CD4-positive, alpha-beta T cell treated with Interleukin-1 beta for 1 hour (primary cell): ENCODE data around the gene ARHGAP10.
"Not testable (repeated sequence)": the region's sequence is repeated elsewhere in the genome, so short reads cannot be mapped to it uniquely, and the experiment has no call there.

Experiments used
- DNase-seq, 2 donors: peaks; one replicate each; pipeline ENCODE4 v3.0.0-alpha.2; 2020 to 2022

The ARHGAP10 gene

DNA sequence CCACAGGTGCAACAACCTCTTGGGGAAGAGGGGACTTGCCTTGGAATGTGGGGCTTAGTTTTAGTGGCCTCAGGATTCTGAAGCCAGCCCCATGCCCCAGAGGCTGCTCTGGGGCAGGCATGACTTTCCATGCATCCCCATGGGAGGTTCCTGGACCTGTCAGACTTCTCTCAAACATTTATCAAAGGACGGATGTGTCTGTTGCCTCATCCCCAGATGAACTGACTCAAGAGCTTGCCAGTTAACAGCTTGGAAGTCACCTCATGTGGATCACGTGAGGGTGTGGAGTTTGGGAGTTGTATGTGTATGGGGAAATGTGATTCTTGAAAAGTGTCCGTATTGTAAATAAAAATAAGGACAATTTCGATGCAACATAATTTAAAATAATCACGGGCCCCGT lies 341.5 kb downstream of the ARHGAP10 start:
- DNase-seq = no peak

DNA sequence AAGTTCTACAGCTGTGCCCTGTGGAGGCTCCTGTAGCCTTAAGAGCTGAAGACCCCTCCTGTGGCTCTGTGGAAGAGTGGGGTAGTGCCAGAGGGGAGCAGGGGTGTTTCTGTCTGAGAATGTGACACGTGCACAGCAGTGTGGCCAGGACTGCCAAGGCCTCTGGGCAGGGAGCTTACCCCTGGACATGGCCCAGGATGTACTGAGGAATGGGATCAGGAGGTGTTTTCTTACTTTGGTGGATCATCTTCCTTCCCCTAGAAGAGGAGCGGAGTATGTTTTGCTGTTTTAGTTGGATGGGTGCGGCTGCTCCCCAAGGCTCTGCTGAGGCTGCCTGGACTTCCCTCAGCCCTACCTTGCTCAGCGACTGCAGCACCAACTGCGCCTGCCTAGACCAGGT lies 342.6 kb downstream of the ARHGAP10 start:
- DNase-seq = no peak

- no peak for DNase-seq
Observed at GRCh38 chr4:148075438-148075837, 343.6 kb downstream of the ARHGAP10 start.

GRCh38 chr4:148076964-148077363 lies 345.1 kb downstream of the ARHGAP10 start:
- DNase-seq = no peak

DNA sequence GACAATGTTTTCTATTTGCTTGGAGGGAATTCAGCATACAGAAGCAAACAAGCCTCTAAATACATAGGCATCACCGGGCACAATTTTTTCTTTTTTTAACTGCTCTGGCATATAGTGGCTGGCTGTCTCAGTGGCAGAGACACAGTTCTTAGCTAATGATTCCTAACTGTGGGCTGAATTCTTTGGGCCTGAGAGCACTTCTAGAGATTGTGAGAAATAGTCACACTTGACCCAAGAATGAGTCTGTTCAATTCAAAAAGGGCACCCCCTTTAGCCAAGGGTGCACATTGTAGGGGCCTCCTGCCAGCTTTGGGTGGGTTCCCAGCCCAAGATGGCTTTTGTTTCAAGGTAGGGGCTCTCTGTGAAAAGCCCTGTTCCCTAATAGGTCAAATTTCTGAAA lies 345.7 kb downstream of the ARHGAP10 start:
- DNase-seq = no peak

- DNase-seq = no peak
Observed at GRCh38 chr4:148078061-148078460, 346.2 kb downstream of the ARHGAP10 start.

- no peak for DNase-seq
Observed at GRCh38 chr4:148079961-148080360, 348.1 kb downstream of the ARHGAP10 start.

- DNase-seq = no peak
Observed at GRCh38 chr4:148081267-148081666, 349.4 kb downstream of the ARHGAP10 start.

DNA sequence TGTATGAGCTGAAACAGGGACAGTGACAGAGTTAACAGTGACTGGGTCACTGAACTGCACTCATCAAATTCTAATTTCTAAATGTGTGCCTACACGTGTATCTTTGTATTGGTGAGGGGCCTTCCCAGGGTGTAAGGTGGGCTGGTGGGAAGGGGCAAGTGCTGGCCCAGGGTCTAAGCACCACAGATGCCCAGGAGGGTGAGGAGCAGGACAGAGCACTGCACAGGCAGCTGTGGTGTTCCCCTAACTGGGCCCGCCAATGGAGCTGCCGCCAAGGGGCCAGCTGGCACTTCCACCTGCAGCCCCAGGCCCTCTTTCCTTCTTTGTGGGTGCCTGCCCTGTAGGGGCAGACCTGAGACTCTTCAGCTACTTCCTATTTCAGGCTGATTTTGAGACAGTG lies 349.9 kb downstream of the ARHGAP10 start:
- no peak for DNase-seq

GRCh38 chr4:148083073-148083472 lies 351.2 kb downstream of the ARHGAP10 start:
- DNase-seq = not testable (repeated sequence)

DNA sequence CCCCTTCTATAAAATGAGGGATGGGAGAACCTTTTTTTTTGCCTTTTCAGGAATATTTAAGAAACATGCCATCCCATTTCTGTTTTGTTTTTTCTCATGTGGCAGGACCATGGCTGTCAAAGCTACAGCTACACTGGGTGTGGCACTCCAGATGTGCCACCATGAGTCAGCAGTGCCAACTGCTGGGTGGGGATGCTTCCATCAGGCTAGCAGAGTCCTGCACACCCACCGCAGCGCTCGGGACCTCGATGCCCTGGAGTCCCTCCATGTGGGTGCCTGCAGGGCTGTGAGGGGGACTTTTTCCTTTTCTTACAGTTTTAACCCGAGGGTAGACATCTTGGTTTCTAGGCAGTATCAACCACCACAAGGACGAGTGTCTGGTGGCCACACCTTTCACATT lies 357.7 kb downstream of the ARHGAP10 start:
- no peak for DNase-seq

- DNase-seq = no peak
Observed at GRCh38 chr4:148090029-148090428, 358.1 kb downstream of the ARHGAP10 start.

GRCh38 chr4:148090503-148091476 lies 358.9 kb downstream of the ARHGAP10 start:
- DNase-seq = no peak

GRCh38 chr4:148091896-148092295 lies 360.0 kb downstream of the ARHGAP10 start:
- DNase-seq = no peak

- no peak for DNase-seq
Observed at GRCh38 chr4:148092316-148093014, 360.6 kb downstream of the ARHGAP10 start.

DNA sequence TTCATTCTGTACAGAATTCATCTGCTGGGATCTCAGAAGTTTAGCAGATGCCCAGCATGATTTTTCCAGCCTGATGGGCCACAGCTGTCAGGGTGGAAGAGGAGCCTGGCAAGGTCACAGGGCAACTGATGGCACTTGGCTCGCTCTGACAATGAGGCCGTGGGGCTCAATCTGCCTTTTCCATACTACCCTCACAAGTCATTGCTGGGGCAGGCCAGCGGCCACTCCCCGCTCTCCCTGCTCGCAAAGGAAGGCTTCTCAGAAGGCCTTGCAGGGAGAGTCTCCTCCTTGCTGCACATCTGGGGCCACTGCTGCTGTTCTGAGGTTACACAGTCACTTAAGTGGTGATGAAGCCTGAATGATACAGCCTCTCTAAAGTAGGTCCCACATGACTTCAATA lies 361.2 kb downstream of the ARHGAP10 start:
- no peak for DNase-seq

DNA sequence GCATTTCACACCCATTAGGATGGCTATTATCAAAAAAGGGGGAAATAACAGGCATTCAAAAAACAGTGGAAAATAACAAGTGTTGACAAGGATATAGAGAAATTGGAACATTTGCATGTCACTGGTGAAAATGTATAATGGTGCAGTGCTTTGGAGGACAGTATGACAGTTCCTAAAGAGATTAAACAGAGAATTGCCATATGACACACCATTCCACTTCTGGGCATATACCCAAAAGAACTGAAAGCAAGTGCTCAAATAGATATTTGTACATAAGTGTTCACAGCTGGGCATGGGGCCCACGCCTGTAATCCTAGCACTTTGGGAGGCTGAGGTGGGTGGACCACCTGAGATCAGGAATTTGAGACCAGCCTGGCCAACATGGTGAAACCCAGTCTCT lies 362.3 kb downstream of the ARHGAP10 start:
- DNase-seq = no peak

- no peak for DNase-seq
Observed at GRCh38 chr4:148095346-148095923, 363.5 kb downstream of the ARHGAP10 start.

GRCh38 chr4:148097801-148098200 lies 365.9 kb downstream of the ARHGAP10 start:
- DNase-seq = no peak

DNA sequence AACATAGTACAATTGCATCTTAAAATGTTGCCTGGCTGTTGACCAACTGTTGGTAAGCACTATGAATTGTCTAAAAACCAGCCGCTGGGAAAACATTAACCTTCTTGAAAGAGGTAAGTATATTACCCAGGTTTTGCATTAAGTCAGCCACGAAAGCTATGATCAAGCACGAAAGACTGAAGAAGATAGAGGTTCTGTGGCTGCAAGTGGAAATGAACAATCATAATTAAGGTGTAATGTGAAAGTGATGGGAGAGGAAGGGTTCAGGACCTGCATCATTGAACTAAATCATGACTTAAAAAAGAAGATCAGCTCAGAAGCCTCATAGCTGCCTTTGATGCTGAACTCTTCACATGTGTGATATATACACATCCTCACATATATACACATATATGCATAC lies 369.3 kb downstream of the ARHGAP10 start:
- no peak for DNase-seq

- DNase-seq = no peak
Observed at GRCh38 chr4:148101790-148102189, 369.9 kb downstream of the ARHGAP10 start.

DNA sequence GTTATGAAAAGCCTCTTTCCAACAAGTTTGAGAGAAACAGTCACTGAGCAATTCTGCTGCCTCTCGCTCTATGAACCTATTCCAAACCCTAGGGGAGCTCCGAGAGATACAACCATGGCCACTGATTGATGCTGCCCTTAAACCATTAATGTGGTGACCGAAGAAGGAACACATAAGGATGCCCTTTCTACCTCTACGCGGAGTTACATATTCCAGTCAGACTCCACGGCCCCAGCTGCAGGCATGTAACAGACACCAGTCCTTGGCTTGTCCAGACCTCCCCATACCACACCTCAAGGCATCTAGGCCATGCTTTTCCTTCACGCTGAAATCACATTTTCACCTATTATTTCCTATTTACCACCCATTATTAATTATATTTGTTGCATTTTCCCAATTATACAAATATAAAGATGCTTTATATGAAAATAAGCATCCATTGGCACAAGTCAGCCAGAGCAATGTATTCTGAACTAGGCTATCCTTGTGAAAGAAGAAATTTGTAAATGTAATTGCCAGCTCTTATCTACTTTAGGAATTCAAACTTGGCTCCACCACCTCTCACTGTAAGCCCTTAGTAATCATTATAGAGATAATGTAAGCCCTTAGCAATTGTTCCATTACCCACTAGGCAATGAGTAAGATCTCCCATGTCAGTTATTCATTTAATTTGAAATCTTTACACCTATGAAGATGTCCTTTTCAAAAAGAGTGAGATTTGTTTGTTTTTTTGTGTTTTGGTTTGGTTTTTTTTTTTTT lies 371.9 kb downstream of the ARHGAP10 start:
- no peak for DNase-seq

DNA sequence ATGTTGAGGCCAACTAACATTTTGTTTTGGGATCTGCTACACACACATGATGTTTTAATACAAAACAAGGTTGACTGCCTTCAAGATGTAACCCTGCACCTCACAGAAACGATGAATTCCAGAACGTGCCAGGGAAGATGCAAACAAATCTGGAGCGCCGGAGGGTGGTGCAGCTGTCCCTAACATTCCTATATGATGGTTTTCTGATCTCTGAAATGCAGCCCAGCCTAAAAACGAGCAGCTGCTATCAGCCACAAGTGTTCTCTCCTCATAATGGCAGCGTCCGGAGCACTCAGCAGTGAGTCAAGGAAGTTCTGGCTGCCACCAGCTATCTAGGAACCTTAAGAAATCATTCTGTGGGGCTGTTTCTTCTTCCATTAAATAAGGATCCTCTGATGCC lies 376.9 kb downstream of the ARHGAP10 start:
- DNase-seq = no peak
